HG02759 (cell line): ENCODE results near the gene WDR1.
A peak's percentile ranks its signal among the peaks of the same experiment; 100 is the strongest.

ENCODE experiments used
- ATAC-seq: cut with Tn5 transposase; IDR thresholded peaks from one replicate; pipeline ENCODE4 v1.9.1; 2021; ENCODE audit warnings: mild to moderate bottlenecking, moderate library complexity; ENCODE audit not compliant: unreplicated experiment

WDR1 gene

GRCh38 chr4:10101671-10102473 lies 14.7 kb downstream of the WDR1 start:
- ATAC-seq = no peak

- no peak for ATAC-seq
Measured at GRCh38 chr4:10100734-10101216, 15.8 kb downstream of the WDR1 start.

- no peak for ATAC-seq
Measured at GRCh38 chr4:10099499-10100325, 16.9 kb downstream of the WDR1 start.

- no peak for ATAC-seq
Measured at GRCh38 chr4:10098780-10099160, 17.8 kb downstream of the WDR1 start.

GRCh38 chr4:10097906-10098779 lies 18.5 kb downstream of the WDR1 start:
- no peak for ATAC-seq

- no peak for ATAC-seq
Measured at GRCh38 chr4:10096978-10097335, 19.6 kb downstream of the WDR1 start.

- peak; percentile 81 for ATAC-seq
Measured at GRCh38 chr4:10096201-10096977, 20.2 kb downstream of the WDR1 start.

GRCh38 chr4:10095296-10095991 lies 21.2 kb downstream of the WDR1 start:
- ATAC-seq = no peak

- ATAC-seq = no peak
Measured at GRCh38 chr4:10094841-10095240, 21.8 kb downstream of the WDR1 start.

GRCh38 chr4:10093801-10094552 lies 22.6 kb downstream of the WDR1 start:
- no peak for ATAC-seq

- no peak for ATAC-seq
Measured at GRCh38 chr4:10093271-10093621, 23.4 kb downstream of the WDR1 start.

GRCh38 chr4:10092481-10093270 lies 23.9 kb downstream of the WDR1 start:
- ATAC-seq = no peak

- no peak for ATAC-seq
Measured at GRCh38 chr4:10091531-10092181, 24.9 kb downstream of the WDR1 start.

- no peak for ATAC-seq
Measured at GRCh38 chr4:10090467-10091250, 25.9 kb downstream of the WDR1 start.

GRCh38 chr4:10089346-10089745 lies 27.3 kb downstream of the WDR1 start:
- no peak for ATAC-seq

GRCh38 chr4:10088135-10089010 lies 28.2 kb downstream of the WDR1 start:
- ATAC-seq = no peak
